ENCODE measurements around the gene OPA1.

The OPA1 gene

GRCh38 chr3:193732827-193733226 is 139.8 kb downstream of the OPA1 start:
- H3K27me3 ChIP-seq (ENCODE audit: insufficient read depth, low read length, poor library complexity): peaks cover 23% of the 10 kb centered on the region
- H3K4me2 ChIP-seq (ENCODE audit: insufficient read depth, low read length): no peak overlapping the region
- TF ChIP-seq EZH2 (IDR thresholded peaks at IDR 0.05; ENCODE audit: borderline replicate concordance, low read depth, low read length, severe bottlenecking) (no peak), CTCF (IDR thresholded peaks at IDR 0.05; ENCODE audit: borderline replicate concordance, extremely low read depth, low read length, poor library complexity, severe bottlenecking) (no peak)
- no peaks in the 10 kb centered on the region for H3K9me3 ChIP-seq (ENCODE audit: insufficient read depth, low read length, severe bottlenecking)
- no peaks in the 10 kb centered on the region for H3K79me2 ChIP-seq (ENCODE audit: insufficient read depth, low read length)
- peaks cover 8% of the 10 kb centered on the region; the same call in 1 of the 2 replicates for H4K20me1 ChIP-seq (ENCODE audit: insufficient read depth, low read length)
- H2AFZ ChIP-seq (ENCODE audit: low read depth, low read length): no peak overlapping the region
- H3K4me3 ChIP-seq (ENCODE audit: low read depth in 1 of 2, low read length in 2 of 2): no peak overlapping the region
- H3K36me3 ChIP-seq (ENCODE audit: insufficient read depth, low read length): no peaks in the 10 kb centered on the region
- no peak for ATAC-seq (ENCODE audit: insufficient read depth, low read depth)
- no peaks in the 10 kb centered on the region for H3K4me1 ChIP-seq (ENCODE audit: insufficient read depth, low read length)
- no peak overlapping the region for H3K27ac ChIP-seq (ENCODE audit: low read length)
- H3K9ac ChIP-seq (ENCODE audit: low read depth, low read length): no peak overlapping the region
- DNase-seq: no peak

DNA sequence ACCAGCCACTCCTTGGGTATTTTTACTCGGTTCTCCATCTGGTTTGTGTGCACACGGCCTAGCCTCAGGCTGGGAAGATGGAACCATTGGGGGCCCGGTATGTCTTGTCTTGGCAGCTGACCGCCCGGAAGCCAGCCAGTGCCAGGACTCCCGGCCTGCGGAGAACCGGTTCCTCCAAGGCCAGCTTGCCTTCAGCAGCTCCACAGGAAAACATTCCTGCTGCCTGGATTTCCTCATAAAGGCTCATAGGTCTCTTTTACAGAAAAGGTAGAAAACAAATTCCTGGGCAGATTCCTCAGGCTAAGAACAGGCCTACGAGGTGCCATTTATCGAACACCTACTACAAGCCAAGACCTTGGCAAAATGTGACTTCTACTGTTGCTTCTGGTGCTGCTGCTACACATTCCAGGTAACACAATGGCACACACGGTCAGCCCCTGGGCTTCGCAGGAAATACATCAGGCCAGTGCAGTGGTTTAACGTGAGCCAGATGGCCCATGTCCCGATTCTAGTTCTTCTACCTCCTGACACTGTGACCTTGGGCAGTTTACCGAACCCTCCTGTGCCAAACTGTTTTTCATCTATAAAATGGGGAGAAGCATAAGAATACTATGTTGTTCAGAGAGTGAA is 141.8 kb downstream of the OPA1 start:
- peaks cover 20% of the 10 kb centered on the region for H3K27me3 ChIP-seq (ENCODE audit: insufficient read depth, low read length, poor library complexity)
- TF ChIP-seq EZH2 (IDR thresholded peaks at IDR 0.05; ENCODE audit: borderline replicate concordance, low read depth, low read length, severe bottlenecking): no peak
- no peak for TF ChIP-seq CTCF (IDR thresholded peaks at IDR 0.05; ENCODE audit: borderline replicate concordance, extremely low read depth, low read length, poor library complexity, severe bottlenecking)
- H3K9me3 ChIP-seq (ENCODE audit: insufficient read depth, low read length, severe bottlenecking): no peaks in the 10 kb centered on the region
- no peaks in the 10 kb centered on the region for H3K79me2 ChIP-seq (ENCODE audit: insufficient read depth, low read length)
- no peak for DNase-seq
- no peak overlapping the region for H3K9ac ChIP-seq (ENCODE audit: low read depth, low read length)
- ATAC-seq (ENCODE audit: insufficient read depth, low read depth): no peak
- H3K36me3 ChIP-seq (ENCODE audit: insufficient read depth, low read length): no peaks in the 10 kb centered on the region
- 0 out of 2 replicates have a peak, but pooled peaks cover 3% of the 10 kb centered on the region for H4K20me1 ChIP-seq (ENCODE audit: insufficient read depth, low read length)
- no peak overlapping the region for H2AFZ ChIP-seq (ENCODE audit: low read depth, low read length)
- no peak overlapping the region for H3K4me3 ChIP-seq (ENCODE audit: low read depth in 1 of 2, low read length in 2 of 2)
- no peaks in the 10 kb centered on the region for H3K4me1 ChIP-seq (ENCODE audit: insufficient read depth, low read length)
- no peak overlapping the region for H3K4me2 ChIP-seq (ENCODE audit: insufficient read depth, low read length)
- no peak overlapping the region for H3K27ac ChIP-seq (ENCODE audit: low read length)

GRCh38 chr3:193735850-193736249 is 142.8 kb downstream of the OPA1 start:
- no peak overlapping the region for H3K9ac ChIP-seq (ENCODE audit: low read depth, low read length)
- H3K4me3 ChIP-seq (ENCODE audit: low read depth in 1 of 2, low read length in 2 of 2): no peak overlapping the region
- no peak for ATAC-seq (ENCODE audit: insufficient read depth, low read depth)
- H3K9me3 ChIP-seq (ENCODE audit: insufficient read depth, low read length, severe bottlenecking): no peaks in the 10 kb centered on the region
- no peak for DNase-seq
- peaks cover 16% of the 10 kb centered on the region for H3K27me3 ChIP-seq (ENCODE audit: insufficient read depth, low read length, poor library complexity)
- H3K4me2 ChIP-seq (ENCODE audit: insufficient read depth, low read length): no peak overlapping the region
- TF ChIP-seq EZH2 (IDR thresholded peaks at IDR 0.05; ENCODE audit: borderline replicate concordance, low read depth, low read length, severe bottlenecking) (no peak), CTCF (IDR thresholded peaks at IDR 0.05; ENCODE audit: borderline replicate concordance, extremely low read depth, low read length, poor library complexity, severe bottlenecking) (no peak)
- no peaks in the 10 kb centered on the region for H3K79me2 ChIP-seq (ENCODE audit: insufficient read depth, low read length)
- H3K4me1 ChIP-seq (ENCODE audit: insufficient read depth, low read length): no peaks in the 10 kb centered on the region
- no peaks in the 10 kb centered on the region for H3K36me3 ChIP-seq (ENCODE audit: insufficient read depth, low read length)
- H3K27ac ChIP-seq (ENCODE audit: low read length): no peak overlapping the region
- H4K20me1 ChIP-seq (ENCODE audit: insufficient read depth, low read length): 0 out of 2 replicates have a peak, but pooled peaks cover 3% of the 10 kb centered on the region
- no peak overlapping the region for H2AFZ ChIP-seq (ENCODE audit: low read depth, low read length)

Data from DND-41 (cell line).